CMK (cell line): ENCODE results near the gene KCNQ1.

Experiments used
- DNase-seq: peaks from one replicate; pipeline ENCODE4 v3.0.0-alpha.2; 2010; ENCODE audit warnings: low read depth

KCNQ1 gene

DNA sequence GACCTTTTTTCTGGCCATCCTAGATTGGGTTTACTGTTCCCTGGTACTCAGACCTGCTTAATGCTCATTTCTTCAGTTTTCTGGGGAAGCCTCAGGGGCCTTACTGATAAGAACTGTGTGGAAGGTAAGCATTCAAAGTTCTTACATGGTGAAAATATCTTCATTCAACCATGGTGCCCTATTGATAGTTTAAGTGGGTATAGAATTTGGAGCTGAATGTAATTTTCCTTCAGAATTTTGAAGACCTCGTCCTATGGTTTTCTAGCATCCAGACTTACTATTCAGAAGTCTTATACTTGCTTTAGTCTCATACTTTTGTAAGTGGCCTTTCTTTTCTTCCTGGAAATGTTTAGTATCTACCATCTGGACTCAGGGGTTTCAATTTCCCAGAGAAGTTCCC, 365.0 kb downstream of the KCNQ1 start:
- DNase-seq: no peak

DNA sequence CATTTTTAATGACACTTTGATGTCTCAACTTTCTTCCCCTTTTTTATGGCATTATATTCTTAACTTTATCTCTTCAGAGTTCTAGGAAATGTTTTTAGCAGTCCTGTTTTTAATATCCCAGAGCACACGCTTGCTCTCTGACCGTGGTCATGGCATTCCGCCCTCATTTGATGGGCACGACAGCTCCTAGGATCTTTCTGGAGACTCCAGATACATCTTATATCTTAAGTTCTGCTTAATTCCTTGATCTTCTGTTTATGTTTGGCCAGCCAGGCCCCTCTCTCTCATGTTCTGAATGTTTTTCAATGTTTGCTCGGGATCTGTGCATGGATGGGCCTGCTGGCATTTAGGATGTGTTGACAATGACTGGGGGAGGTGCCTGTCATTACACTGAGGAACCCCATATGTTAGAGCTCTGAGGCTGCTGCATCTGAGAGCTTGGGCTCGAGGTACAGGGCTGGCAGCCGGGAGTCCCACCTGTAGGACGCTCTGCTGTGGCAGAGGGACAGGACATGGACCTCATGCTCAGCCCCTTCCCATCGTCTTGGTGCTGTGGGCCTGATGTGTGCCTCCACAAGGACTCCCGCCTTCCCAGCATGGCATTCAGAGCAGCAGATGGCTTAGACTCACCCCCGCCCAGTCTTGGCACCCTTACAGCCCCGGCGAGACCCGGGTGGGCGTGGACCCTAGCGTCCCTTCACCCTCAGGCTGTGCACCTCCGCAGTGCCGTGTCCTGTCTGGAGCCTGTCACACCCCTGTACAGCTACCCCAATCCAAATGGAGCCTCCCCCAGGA, 365.8 kb downstream of the KCNQ1 start:
- DNase-seq: no peak

DNA sequence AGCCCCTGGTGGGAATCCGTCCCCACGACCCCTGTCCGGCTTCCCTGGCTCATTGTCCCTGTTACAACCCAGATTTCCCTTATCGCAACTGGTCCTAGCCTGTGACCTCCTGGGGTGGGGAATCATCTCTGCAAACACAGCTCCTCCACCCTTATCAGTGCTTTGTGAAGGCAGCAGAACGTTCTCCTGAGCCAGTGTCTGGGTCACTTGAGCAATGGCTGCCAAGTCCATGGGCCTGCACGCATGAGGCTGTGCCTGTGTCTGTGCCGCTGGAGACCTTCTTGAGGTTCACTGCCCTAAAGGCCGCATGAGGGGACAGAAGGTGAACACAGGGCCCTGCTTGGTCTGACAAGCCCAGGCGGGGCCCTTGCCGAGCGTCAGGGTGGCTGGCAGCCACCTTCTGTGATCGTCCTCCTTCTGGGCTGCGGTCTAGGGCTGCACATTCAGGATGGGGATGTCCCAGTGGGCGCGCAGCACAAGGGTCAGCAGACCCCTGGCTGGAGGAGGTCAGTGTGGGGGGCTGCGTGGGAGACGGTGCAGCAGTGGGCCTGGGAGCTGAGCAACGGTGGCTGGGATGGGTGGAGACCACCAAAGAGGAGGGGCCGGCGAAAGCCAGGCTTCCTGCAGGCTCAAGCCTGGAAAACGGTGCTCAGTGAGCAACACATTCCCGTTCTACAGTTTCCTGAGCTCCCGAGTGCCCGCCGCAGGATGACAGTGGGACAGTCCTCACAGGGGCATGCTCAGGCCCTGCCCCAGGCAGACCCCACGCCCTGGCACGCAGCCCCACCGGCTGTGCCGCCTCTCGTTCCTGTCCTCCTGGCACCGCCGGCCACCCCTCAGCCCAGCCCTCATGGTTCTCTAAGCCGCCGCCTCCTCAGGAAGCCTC, 366.6 kb downstream of the KCNQ1 start:
- no peak for DNase-seq

DNA sequence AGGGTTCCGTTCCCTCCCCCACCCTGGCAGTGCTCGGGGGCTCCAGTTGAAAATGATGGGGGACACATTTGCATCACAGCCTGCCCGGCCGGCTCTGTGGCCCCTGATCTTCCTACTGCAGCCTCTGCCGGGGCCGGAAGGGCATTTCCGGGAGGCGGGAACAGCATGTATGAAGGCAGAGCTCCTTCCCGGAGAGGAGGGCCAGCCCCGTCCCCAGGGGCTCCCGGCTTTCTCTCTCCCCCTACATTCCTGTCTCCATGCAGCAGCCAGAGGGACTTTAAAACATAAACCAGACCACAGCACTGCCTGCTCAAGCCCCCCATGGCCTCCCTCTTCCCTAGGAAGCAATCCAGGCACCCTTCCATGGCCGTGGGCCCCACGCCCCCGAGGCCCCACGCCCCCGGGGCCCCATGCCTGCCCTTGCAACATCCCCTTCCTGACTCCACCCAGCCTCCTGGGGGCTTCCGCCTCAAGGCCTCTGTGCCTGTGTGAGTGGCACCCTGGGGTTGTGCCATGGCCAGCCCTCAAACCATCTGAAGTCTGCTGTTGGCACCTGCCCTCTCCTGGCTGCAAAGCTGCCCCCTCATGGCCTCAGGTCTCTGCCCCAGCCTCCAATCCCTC, 367.7 kb downstream of the KCNQ1 start:
- peak; percentile 50 for DNase-seq

DNA sequence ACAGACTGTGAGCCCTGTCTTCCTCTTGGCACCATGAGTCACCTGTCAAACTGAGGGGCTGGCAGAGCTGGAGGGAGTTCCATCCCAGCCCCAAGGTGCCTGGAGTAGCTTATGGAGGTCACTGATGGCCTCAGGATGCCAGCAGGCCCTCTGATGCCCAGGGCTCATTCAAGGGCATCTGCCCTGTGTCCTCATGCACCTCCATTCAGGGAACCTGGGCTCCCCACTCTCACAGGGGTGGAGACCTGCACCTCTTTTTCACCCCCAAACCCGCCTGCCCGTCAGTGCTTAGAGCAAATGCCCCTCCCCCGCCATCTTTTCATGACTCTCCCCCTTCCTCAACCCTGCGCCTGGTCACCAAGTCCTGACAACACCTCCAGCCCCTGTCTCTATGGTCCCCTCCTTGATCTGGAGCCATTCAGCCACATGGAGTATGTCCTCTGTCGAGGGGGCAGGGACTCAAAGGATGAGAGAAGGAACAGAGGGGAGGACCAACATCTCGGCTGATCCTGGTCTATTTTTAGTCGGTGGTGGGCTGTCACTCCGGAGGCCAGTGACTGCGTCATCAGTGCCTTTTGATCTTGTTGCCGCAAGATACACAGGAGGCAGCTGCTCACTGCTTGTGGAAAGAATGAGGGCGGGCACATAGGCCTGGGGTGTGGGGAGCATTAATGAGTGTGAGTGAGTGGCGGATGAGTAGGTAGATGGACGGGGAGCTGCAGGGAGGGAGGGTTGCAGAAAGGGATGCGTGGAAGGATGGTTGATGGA, 368.5 kb downstream of the KCNQ1 start:
- DNase-seq: no peak

DNA sequence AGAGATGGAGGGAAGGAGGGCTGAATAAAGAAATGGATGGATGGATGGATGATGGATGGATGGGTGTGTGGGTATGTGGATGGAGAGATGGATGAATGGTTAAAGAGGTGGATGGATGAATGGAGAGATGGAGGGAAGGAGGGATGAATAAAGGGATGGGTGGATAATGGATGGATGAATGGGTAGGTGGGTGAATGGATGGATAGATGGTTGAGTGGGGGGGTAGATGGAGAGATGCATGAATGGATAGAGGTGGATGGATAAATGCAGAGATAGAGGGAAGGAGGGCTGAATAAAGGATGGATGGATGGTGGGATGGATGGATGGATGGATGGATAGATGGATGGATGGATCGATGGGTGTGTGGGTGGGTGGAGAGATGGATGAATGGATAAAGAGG, 369.2 kb downstream of the KCNQ1 start:
- no peak for DNase-seq

DNA sequence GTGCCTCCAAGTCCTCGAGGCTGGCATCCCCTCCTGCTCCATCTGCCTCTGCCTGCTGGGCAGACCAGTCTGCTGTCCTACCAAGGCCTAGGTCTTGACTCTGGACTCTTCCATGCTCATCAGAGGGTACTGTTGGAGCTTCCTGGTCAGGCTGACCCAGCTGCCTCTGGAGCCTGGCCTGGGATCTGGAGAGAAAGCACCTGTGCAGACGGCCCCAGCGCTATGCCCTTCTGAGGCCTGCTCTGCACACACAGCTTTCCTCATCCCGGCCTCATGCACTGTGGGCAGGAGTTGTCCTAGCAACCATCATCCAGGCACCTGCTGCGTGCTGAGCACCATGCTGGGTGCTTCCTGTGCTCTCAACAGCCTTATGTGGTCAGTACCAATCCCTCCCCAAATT, 369.9 kb downstream of the KCNQ1 start:
- no peak for DNase-seq

DNA sequence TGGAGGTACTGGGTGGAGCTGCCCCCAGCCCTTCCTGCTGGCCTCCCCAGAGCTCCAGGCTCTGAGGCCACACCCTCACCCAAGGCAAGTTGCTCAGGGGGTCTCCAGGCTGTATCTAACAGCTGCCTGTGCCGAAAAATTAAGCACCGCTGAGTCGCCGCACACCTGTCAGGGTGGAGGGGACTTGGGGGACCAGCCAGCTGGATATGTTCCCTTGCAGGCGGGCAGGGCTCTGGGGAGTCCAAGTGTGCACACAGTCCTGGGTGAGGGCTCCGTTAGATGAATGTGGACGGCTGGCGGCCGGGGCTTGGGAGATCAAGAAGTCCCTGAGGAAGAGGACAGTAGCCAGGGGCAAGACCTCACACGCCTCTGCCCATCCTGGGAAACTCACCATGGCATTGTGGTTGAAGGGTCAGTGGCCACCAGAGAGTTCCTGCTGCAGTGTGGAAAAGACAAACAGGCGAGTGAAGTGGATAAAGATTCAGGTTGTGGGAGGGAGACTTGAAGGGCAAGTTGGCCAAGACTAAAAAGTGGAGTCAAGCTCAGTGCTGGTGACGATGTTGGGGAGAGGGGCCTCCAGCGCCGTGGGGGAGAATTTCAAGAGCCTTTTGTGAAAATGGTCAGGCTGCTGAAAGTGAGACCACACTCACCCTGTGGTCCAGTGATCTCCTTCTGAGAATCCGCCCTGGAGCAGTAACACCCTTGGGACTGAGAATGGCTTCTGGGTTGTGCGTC, 371.1 kb downstream of the KCNQ1 start:
- no peak for DNase-seq

DNA sequence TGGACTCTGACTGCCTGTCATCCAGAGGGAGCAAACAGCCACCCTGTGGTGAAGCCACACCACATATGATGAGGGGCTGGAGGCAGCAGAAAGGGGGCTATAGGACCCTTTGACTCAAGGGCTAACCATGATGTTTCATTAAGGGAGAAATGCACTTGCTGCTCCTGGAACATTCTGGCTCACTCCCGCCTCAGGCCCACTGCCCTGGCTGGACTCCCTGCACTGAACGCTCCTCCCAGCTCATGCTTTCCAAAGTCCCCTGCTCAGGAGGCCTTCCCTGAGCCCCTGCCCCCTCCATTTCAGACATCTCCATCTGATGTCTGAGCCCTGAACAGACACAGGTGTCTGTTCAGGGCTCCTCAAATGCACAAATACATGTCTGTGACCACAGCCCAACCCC, 371.7 kb downstream of the KCNQ1 start:
- no peak for DNase-seq

DNA sequence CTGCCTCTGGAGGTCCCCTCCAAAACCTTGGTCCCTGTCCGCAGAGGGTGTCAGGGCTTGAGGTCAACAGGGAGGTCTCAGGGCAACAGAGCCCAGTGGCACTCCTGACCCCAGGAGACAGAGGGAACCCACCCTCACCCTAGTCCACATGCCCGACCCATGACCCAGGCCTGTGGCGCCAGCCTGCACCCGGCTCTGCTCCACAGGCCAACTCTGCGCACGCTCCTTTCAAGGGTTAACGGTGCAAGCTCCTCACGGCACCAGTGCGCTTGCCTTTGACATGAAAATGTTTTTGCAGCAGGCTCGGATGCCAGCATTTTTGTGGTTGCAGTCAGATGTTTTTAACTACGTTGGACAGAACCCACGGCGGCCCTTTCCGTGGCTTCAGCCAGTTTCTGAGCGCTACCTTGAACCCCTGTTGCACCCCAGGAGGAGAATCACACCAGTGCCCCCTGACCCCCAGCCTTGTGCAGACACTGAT, 372.2 kb downstream of the KCNQ1 start:
- DNase-seq: no peak

DNA sequence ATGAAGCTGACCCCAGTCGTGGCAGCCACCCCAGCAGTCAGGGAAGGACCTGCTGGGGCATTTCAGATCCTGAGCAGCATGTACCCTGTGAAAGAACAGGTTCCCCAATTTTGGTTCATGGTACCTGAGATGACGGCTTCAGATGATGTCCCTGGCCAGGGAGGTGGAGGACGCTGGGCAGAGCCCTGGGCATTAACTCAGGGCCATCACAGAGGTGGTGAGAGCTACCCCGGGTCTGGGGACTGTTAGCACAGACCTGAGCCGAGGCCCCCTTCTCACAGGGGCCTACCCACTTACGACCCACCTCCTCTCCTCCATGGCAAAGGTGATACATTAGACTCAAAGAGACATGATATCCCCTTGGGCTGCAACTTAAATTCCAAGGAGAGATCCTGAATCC, 372.6 kb downstream of the KCNQ1 start:
- no peak for DNase-seq

DNA sequence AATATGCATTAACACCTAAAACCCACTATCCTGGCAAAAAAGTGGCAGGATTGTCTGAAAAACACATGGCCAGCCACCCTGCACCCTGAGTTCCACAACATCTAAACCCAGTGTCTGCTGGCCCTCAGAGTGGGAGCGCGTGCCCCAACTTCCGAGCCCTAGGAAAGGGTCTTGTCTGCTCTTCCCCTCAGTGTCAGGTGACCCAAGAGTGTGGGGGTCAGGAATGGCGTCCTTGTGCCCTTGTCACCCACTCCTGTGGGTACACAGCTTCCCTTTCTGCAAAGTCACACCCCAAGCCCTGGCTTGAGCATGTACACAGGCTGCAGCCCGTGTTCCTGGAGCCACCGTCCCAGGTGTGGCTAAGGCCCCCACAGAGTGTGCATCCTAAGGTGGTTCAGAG, 373.2 kb downstream of the KCNQ1 start:
- DNase-seq: no peak

DNA sequence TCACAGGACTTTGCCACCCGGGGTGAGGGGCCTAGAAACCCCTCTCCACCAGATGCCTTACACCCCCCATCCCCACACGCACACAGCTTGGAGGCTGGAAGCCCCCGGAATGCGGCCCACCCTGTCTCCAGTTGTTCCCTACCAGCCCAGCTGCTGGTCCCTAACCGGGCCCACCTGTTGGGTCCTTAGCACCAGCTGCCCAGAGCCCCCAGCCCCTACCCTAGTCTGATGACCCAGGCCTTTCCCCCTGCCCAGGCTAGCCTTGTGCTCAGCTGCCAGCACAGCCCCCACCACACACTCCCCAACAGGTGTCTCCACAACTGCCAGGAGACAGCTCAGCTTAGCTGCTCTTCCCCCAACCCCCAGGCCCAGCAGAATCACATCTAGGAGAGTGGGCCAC, 373.7 kb downstream of the KCNQ1 start:
- no peak for DNase-seq

DNA sequence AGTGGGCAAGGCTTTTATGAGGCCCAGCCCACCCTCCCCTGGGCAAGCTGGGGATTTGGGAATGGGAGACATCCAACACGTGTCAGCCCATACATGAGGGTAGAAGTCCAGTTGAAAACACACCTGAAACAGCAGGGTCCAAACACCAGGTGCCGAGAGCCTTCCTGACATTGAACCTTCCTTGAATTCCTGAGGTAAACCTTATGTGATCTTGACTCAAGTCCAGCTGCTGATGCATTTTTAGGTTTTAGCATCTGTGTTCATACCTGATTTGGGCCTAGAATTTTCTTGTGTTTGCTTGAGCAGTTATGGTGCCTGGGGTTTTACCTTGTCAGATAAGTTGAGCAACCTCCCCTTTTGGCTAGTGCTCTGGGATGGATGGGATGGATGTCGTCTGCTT, 374.5 kb downstream of the KCNQ1 start:
- DNase-seq: no peak

DNA sequence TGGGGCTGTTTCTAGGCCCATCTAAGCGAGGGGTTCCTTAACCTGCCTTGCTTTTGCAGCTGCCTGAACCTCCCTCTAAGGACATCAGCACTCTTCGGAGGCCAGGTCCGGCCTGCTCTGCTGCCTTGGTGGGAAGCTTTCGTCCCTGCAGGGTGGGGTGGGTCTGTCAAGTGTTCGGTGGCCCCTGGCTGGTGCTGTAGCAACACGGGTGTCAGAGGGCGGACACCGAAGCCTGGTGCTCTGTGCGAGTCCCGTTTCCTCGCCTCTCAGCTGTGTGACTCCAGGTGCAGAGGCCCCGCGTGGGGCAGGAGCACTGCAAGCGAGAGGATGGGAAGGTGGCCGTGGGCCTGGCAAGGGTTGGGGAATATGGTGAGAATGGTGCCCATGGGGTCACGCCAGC, 376.2 kb downstream of the KCNQ1 start:
- no peak for DNase-seq

DNA sequence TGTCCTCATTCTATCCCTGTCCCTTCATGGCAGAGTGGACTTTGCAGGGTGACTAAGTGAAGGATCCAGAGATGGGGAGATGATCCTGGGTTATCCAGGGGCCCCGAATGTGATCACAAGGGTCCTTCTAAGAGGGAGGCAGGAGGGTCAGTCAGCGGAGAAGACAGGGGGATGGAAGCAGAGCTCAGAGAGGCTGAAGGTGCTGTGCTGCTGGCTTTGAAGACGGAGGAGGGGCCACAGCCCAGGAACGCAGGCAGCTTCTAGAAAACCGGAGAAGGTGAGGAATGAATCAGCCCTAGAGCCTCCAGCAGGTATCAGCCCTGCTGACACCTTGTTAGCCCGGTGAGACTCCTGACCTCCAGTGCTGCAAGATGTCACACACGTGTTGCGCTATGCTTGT, 377.1 kb downstream of the KCNQ1 start:
- no peak for DNase-seq

DNA sequence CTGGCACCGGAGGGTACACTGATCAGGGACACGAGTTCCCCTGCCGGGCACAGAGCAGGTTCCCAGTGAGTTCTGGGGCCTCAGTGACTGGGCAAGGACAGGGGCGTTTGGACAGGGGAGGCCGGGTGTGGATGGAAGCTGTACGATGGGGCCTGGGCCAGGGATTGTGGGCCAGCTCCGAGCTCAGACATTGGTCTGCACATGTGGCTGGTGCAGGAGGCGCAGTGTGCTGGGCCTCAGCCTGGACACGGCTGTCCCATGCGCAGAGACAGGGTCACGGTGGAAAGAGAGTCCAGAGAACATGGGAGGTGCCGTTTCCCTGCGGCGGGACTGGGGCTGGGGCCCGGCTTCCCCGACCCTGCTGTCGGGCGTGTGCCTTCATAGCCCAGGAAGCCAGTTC, 380.0 kb downstream of the KCNQ1 start:
- no peak for DNase-seq

DNA sequence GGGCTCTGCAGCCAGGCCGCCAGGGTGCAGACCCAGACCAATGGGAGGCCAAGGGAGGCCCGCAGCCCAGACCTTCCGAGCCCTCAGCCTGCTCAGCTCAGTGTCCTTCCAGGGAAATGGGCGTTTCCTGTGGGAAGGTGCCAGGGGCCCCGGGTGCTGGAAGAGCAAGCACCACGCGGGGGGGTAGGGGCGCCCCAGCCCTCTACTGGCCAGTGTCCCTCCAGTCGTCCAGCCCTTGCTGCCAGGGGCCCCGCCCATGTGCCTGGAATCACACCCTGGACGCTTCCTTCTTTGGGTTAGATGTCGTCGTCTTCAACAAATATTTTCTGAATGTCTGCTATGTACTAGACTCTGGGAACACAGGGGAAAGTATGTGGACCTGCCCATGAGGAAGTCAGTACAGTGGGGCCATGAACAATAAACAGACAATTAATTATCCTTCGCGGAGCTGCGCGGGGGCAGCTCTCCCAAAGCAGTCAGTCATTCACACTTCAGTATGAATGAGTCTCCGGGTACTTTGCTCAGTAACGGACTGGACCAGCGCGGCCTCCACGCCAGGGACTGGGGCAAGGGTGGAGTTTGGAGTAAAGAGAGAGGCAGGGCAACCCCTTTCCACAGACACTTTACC, 380.6 kb downstream of the KCNQ1 start:
- DNase-seq: no peak

DNA sequence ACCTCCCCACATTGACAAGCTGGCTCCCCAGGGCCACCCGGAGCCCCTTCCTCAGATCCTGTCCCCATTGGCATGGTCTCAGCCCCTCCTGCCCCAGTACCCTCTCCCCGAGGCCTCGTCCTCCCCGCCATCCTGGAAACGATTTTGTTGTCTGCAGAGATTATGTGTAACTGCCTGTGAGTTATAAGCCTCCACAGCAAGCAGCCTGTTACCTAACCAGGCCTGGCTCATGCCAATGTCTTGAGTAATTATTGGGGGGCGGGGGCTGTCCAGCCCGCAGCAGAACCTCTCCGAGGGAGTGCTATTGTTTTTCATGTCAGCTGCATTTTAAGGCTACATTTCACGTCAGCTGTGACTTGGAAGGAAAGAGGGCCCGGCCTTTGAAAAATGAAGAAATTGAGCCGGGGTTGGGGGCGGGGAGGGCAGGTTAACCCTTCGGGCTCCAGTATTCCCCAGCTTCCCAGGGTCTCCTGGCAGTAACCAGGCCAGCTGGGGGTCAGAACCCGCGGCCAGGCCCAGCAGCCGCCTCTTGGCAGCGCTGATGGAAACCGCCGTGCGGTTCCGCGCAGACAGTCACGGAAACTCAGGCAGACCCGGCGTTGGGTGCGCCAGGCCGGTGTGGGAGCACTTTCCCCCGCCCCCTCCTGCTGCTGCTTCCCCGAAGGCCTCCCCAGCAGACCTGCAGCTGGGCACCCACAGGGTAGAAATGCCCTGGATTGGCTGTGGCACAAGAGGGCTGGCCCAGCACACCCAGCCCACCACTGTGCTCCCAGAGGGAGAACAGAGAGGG, 381.3 kb downstream of the KCNQ1 start:
- DNase-seq: no peak

DNA sequence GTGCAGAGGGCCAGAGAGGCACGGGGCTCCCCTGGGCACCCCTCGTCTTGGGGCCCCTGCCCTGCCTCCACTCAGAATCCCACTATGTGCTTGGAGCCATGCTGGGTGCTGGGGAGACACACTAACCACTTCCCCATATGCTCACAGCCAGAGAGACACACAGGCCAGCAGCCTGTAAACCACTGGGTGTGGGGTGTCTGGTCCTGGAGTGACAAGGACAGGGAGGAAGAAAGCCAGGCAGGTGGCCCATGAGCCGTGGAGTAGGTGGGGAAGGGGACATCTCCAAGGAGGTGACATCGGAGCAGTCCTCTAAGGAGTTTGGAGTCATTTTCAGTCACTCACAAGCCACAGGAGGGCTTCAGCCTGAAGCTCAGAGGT, 381.9 kb downstream of the KCNQ1 start:
- no peak for DNase-seq
